Measurements from ENCODE around the gene BRDT.

BRDT gene

GRCh38 chr1:91981996-91982609 lies 32.9 kb downstream of the BRDT start:
- no peak overlapping the region for H3K4me3 ChIP-seq (ENCODE audit: low read depth, low read length)
- TF ChIP-seq CTCF (IDR thresholded peaks at IDR 0.05; ENCODE audit: low read depth, low read length) (no peak), MYC (IDR thresholded peaks at IDR 0.05; ENCODE audit: low read depth, low read length) (no peak), POLR2A (IDR thresholded peaks at IDR 0.05; ENCODE audit: extremely low read depth, insufficient read length) (no peak), MAX (IDR thresholded peaks at IDR 0.05; ENCODE audit: low read depth, low read length) (no peak)
- no peak for DNase-seq (ENCODE audit: low read depth)

GRCh38 chr1:91993256-91993655 lies 44.1 kb downstream of the BRDT start:
- no peak overlapping the region for H3K4me3 ChIP-seq (ENCODE audit: low read depth, low read length)
- no peak for TF ChIP-seq POLR2A (IDR thresholded peaks at IDR 0.05; ENCODE audit: extremely low read depth, insufficient read length)
- no peak for TF ChIP-seq MAX (IDR thresholded peaks at IDR 0.05; ENCODE audit: low read depth, low read length)
- TF ChIP-seq MYC (IDR thresholded peaks at IDR 0.05; ENCODE audit: low read depth, low read length), result no peak
- no peak for TF ChIP-seq CTCF (IDR thresholded peaks at IDR 0.05; ENCODE audit: low read depth, low read length)
- no peak for DNase-seq (ENCODE audit: low read depth)

GRCh38 chr1:91997607-91998195 lies 48.5 kb downstream of the BRDT start:
- H3K4me3 ChIP-seq (ENCODE audit: low read depth, low read length), result no peak overlapping the region
- TF ChIP-seq MAX (IDR thresholded peaks at IDR 0.05; ENCODE audit: low read depth, low read length) (no peak), POLR2A (IDR thresholded peaks at IDR 0.05; ENCODE audit: extremely low read depth, insufficient read length) (no peak), CTCF (IDR thresholded peaks at IDR 0.05; ENCODE audit: low read depth, low read length) (peak; percentile 56), MYC (IDR thresholded peaks at IDR 0.05; ENCODE audit: low read depth, low read length) (no peak)
- DNase-seq (ENCODE audit: low read depth), result peak; percentile 71

GRCh38 chr1:92004129-92004528 lies 54.9 kb downstream of the BRDT start:
- DNase-seq (ENCODE audit: low read depth), result no peak
- TF ChIP-seq POLR2A (IDR thresholded peaks at IDR 0.05; ENCODE audit: extremely low read depth, insufficient read length), result no peak
- no peak for TF ChIP-seq MAX (IDR thresholded peaks at IDR 0.05; ENCODE audit: low read depth, low read length)
- no peak for TF ChIP-seq MYC (IDR thresholded peaks at IDR 0.05; ENCODE audit: low read depth, low read length)
- H3K4me3 ChIP-seq (ENCODE audit: low read depth, low read length), result no peak overlapping the region

- TF ChIP-seq MAX (IDR thresholded peaks at IDR 0.05; ENCODE audit: low read depth, low read length) (no peak), POLR2A (IDR thresholded peaks at IDR 0.05; ENCODE audit: extremely low read depth, insufficient read length) (no peak), CTCF (IDR thresholded peaks at IDR 0.05; ENCODE audit: low read depth, low read length) (no peak), MYC (IDR thresholded peaks at IDR 0.05; ENCODE audit: low read depth, low read length) (no peak)
- no peak overlapping the region for H3K4me3 ChIP-seq (ENCODE audit: low read depth, low read length)
- no peak for DNase-seq (ENCODE audit: low read depth)
Measured at GRCh38 chr1:92013923-92014322, 64.7 kb downstream of the BRDT start.

GRCh38 chr1:92016720-92017316 lies 67.6 kb downstream of the BRDT start:
- no peak overlapping the region for H3K4me3 ChIP-seq (ENCODE audit: low read depth, low read length)
- TF ChIP-seq MYC (IDR thresholded peaks at IDR 0.05; ENCODE audit: low read depth, low read length) (no peak), MAX (IDR thresholded peaks at IDR 0.05; ENCODE audit: low read depth, low read length) (no peak), CTCF (IDR thresholded peaks at IDR 0.05; ENCODE audit: low read depth, low read length) (no peak), POLR2A (IDR thresholded peaks at IDR 0.05; ENCODE audit: extremely low read depth, insufficient read length) (no peak)
- no peak for DNase-seq (ENCODE audit: low read depth)
